SJCRH30 (cell line): ENCODE data around the gene SLC1A3. TPM values are rescaled to one million over a fixed set of nuclear protein-coding genes. Genes with fewer than 3 reads are reported as not detected.
"Not testable (repeated sequence)": the region's sequence is repeated elsewhere in the genome, so short reads cannot be mapped to it uniquely, and the experiment has no call there.

Experiments
- DNase-seq, 2 experiments: peaks; one replicate each; pipeline ENCODE4 v3.0.0-alpha.2; 2015 to 2020
- H3K27ac ChIP-seq: fragments of 250-450 bp; sonication (Bioruptor Pico); 2 replicates; pipeline ENCODE4 v1.5.1; 2020; ENCODE audit warnings: mild to moderate bottlenecking, moderate library complexity
- H3K27me3 ChIP-seq: fragments of 250-450 bp; sonication (Bioruptor Pico); 2 replicates; pipeline ENCODE4 v1.5.1; 2020; ENCODE audit warnings: mild to moderate bottlenecking, moderate library complexity
- H3K36me3 ChIP-seq: fragments of 250-450 bp; sonication (Bioruptor Pico); 2 replicates; pipeline ENCODE4 v1.5.1; 2020; ENCODE audit warnings: mild to moderate bottlenecking, moderate library complexity
- H3K4me1 ChIP-seq: fragments of 250-450 bp; sonication (Bioruptor Pico); 2 replicates; pipeline ENCODE4 v1.5.1; 2020; ENCODE audit warnings: mild to moderate bottlenecking, moderate library complexity
- H3K4me3 ChIP-seq: fragments of 250-450 bp; sonication (Bioruptor Pico); 2 replicates; pipeline ENCODE4 v1.5.1; 2020; ENCODE audit warnings: mild to moderate bottlenecking, moderate library complexity
- H3K9me3 ChIP-seq: fragments of 250-450 bp; sonication (Bioruptor Pico); replicated peaks from 2 replicates; pipeline ENCODE4 v1.5.1; 2020; ENCODE audit warnings: mild to moderate bottlenecking, moderate library complexity
- total RNA-seq: library from RNA; depleted of rRNA; stranded (reverse); fragments of >200 nt; shearing (Covaris generic); gene quantifications from 2 replicates; pipeline ENCODE4 v1.2.3, GENCODE V29; 2014

The SLC1A3 gene
- total RNA-seq, 1 experiment from 2014 or later: 1.4 TPM

DNA sequence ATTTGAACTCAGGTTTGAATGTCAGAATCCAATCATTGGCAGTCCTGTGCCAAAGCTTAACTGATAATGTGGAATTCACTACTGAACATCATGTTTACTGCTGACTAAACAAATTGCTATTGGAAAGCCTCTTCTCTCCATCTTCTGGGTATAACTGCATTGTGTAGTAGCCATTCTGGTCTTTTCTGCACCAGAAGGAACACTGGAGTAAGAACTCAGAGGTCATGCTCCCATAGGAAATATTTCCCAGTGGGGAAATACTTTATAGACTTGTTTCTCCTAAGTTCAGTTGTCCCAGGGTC is 25.9 kb downstream of the SLC1A3 start:
- Histone ChIP-seq H3K27me3 (no peaks in the 10 kb centered on the region), H3K27ac (no peak overlapping the region), H3K4me3 (no peak overlapping the region), H3K36me3 (no peaks in the 10 kb centered on the region), H3K4me1 (no peaks in the 10 kb centered on the region), H3K9me3 (no peaks in the 10 kb centered on the region)
- no peak for DNase-seq

- no peak overlapping the region for H3K27ac ChIP-seq
- H3K9me3 ChIP-seq: no peaks in the 10 kb centered on the region
- H3K27me3 ChIP-seq: no peaks in the 10 kb centered on the region
- H3K36me3 ChIP-seq: no peaks in the 10 kb centered on the region
- H3K4me3 ChIP-seq: no peak overlapping the region
- H3K4me1 ChIP-seq: no peaks in the 10 kb centered on the region
- DNase-seq: no peak
Measured at GRCh38 chr5:36635721-36636390, 29.4 kb downstream of the SLC1A3 start.

DNA sequence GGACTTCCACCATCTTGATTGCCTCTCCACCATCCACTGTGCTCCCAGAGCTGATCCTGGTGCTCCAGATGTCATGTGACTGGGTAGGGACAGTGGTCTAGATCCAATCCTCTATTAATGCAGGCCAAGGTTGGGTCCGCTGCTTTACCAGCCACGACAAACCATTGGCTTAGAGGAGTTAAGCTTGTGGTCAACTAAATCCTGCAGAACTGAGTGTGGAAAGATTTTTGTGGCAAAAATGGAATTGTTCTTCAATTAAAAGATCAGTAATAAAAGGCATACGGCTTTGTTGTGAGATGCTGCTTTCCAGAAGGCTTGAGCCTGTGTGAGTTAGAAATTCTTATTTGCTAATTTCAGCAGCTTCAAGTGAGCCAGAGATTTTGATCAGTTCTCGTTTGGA is 30.7 kb downstream of the SLC1A3 start:
- H3K27me3 ChIP-seq: no peaks in the 10 kb centered on the region
- no peaks in the 10 kb centered on the region for H3K9me3 ChIP-seq
- no peaks in the 10 kb centered on the region for H3K4me1 ChIP-seq
- no peak for DNase-seq
- H3K36me3 ChIP-seq: no peaks in the 10 kb centered on the region
- no peak overlapping the region for H3K27ac ChIP-seq
- H3K4me3 ChIP-seq: no peak overlapping the region

- no peak overlapping the region for H3K4me3 ChIP-seq
- H3K27me3 ChIP-seq: no peaks in the 10 kb centered on the region
- DNase-seq: no peak
- no peak overlapping the region for H3K27ac ChIP-seq
- no peaks in the 10 kb centered on the region for H3K36me3 ChIP-seq
- no peaks in the 10 kb centered on the region for H3K4me1 ChIP-seq
- no peaks in the 10 kb centered on the region for H3K9me3 ChIP-seq
Measured at GRCh38 chr5:36637516-36637915, 31.1 kb downstream of the SLC1A3 start.

- no peak for DNase-seq
Measured at GRCh38 chr5:36638056-36638455, 31.6 kb downstream of the SLC1A3 start.

DNA sequence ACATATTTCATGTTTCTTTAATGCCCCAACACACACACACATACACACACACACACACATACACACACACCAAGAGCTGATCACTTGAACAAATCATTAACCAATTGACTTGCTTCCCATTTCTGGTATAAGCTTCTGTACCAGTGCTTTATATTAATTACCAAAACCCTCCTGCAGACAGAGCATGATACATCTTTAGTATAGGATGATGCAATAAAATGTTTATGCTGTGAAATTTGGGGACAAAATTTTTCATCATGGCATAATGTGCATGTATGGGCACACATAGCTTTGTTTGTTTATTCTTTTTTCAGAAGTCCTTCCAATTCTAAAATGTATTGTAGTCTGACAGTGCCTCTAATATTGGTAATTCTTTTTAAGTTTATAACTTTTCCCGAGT is 34.5 kb downstream of the SLC1A3 start:
- DNase-seq: no peak
- Histone ChIP-seq H3K4me1 (no peaks in the 10 kb centered on the region), H3K27ac (no peak overlapping the region), H3K36me3 (no peaks in the 10 kb centered on the region), H3K9me3 (no peaks in the 10 kb centered on the region), H3K27me3 (no peaks in the 10 kb centered on the region), H3K4me3 (no peak overlapping the region)

More at GRCh38 chr5:36638056-36638455, 31.6 kb downstream of the SLC1A3 start:
- Histone ChIP-seq H3K36me3 (no peaks in the 10 kb centered on the region), H3K4me1 (no peaks in the 10 kb centered on the region), H3K9me3 (no peaks in the 10 kb centered on the region), H3K4me3 (no peak overlapping the region), H3K27me3 (no peaks in the 10 kb centered on the region), H3K27ac (no peak overlapping the region)

DNA sequence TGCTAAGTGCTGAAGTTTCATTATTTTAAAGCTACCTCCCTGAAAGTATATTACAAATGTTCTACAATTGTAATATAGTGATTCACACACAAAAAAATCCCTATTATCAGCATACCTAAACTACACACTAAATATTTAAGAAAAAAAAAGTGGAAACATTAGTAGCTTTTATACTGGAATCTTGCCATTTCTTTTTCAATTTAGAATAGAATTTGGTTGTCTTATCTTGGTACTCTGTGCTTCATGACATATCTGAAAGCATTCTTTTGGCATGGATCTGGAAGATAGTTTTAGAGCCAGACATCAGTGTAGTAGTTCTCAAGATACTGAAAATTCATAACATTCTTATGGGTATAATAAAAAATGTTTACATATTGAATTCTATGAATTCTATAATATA is 35.0 kb downstream of the SLC1A3 start:
- H3K27ac ChIP-seq: no peak overlapping the region
- H3K9me3 ChIP-seq: no peaks in the 10 kb centered on the region

GRCh38 chr5:36642089-36642488 is 35.7 kb downstream of the SLC1A3 start:
- Histone ChIP-seq H3K9me3 (no peaks in the 10 kb centered on the region), H3K4me3 (no peak overlapping the region), H3K27me3 (no peaks in the 10 kb centered on the region), H3K36me3 (no peaks in the 10 kb centered on the region), H3K4me1 (no peaks in the 10 kb centered on the region), H3K27ac (no peak overlapping the region)
- no peak for DNase-seq

More for the DNA sequence above, 35.0 kb downstream of the SLC1A3 start:
- no peaks in the 10 kb centered on the region for H3K36me3 ChIP-seq
- no peaks in the 10 kb centered on the region for H3K27me3 ChIP-seq
- DNase-seq: no peak
- no peak overlapping the region for H3K4me3 ChIP-seq
- no peaks in the 10 kb centered on the region for H3K4me1 ChIP-seq

GRCh38 chr5:36643162-36643561 is 36.8 kb downstream of the SLC1A3 start:
- Histone ChIP-seq H3K4me1 (no peaks in the 10 kb centered on the region), H3K27ac (no peak overlapping the region), H3K9me3 (no peaks in the 10 kb centered on the region), H3K4me3 (no peak overlapping the region), H3K27me3 (no peaks in the 10 kb centered on the region), H3K36me3 (no peaks in the 10 kb centered on the region)
- no peak for DNase-seq

DNA sequence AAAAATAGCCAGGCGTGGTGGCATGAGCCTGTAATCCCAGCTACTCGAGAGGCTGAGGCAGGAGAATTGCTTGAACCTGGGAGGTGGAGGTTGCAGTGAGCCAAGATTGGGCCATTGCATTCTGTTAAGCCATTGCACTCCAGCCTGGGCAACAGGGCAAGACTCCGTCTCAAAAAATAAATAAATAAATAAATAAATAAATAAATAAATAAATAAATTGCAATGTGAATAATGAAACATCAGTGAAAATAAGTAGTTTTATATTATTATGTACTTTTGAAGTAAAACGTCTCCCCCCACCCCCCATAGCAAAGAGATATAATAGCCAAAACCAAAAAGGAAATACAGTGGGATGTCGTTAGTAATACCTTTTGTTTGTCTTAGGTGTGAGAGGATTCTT is 37.4 kb downstream of the SLC1A3 start:
- DNase-seq: not testable (repeated sequence)

GRCh38 chr5:36644727-36645126 is 38.3 kb downstream of the SLC1A3 start:
- Histone ChIP-seq H3K9me3 (no peaks in the 10 kb centered on the region), H3K27me3 (no peaks in the 10 kb centered on the region), H3K36me3 (no peaks in the 10 kb centered on the region), H3K4me3 (no peak overlapping the region), H3K4me1 (no peaks in the 10 kb centered on the region), H3K27ac (no peak overlapping the region)
- DNase-seq: peak in 1 of 2 experiments; percentile 13

More for the DNA sequence above, 37.4 kb downstream of the SLC1A3 start:
- not testable (repeated sequence) for H3K4me3 ChIP-seq, H3K27me3 ChIP-seq, H3K36me3 ChIP-seq, H3K27ac ChIP-seq, H3K9me3 ChIP-seq, H3K4me1 ChIP-seq

DNA sequence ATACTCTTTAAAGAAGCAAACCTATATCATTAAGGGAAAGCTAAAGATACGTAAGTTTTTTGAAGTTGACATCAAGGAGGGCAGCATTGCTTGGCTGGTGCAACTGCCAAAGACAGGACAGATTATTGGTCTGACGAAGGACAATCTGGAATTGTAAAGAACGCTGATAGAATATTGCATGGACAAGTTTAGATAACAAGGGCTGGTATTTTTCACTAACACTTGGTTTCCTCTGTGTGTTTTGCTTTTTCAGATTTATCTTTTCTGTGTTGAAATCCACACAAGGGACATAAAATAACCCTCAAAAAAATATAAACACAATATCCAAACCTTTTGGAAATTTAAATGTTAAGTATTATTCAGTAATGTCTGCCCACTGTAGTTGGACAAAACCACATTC is 39.7 kb downstream of the SLC1A3 start:
- H3K27ac ChIP-seq: no peak overlapping the region
- DNase-seq: no peak
- H3K36me3 ChIP-seq: no peaks in the 10 kb centered on the region
- no peaks in the 10 kb centered on the region for H3K9me3 ChIP-seq
- H3K27me3 ChIP-seq: no peaks in the 10 kb centered on the region
- no peak overlapping the region for H3K4me3 ChIP-seq
- no peaks in the 10 kb centered on the region for H3K4me1 ChIP-seq

- DNase-seq: no peak
- no peaks in the 10 kb centered on the region for H3K36me3 ChIP-seq
- no peak overlapping the region for H3K4me3 ChIP-seq
- no peaks in the 10 kb centered on the region for H3K9me3 ChIP-seq
- no peaks in the 10 kb centered on the region for H3K27me3 ChIP-seq
- no peaks in the 10 kb centered on the region for H3K4me1 ChIP-seq
- H3K27ac ChIP-seq: no peak overlapping the region
Measured at GRCh38 chr5:36646507-36647023, 40.2 kb downstream of the SLC1A3 start.

- H3K4me3 ChIP-seq: no peak overlapping the region
- H3K27ac ChIP-seq: no peak overlapping the region
- no peaks in the 10 kb centered on the region for H3K27me3 ChIP-seq
- no peaks in the 10 kb centered on the region for H3K4me1 ChIP-seq
- no peaks in the 10 kb centered on the region for H3K36me3 ChIP-seq
- no peak for DNase-seq
- H3K9me3 ChIP-seq: no peaks in the 10 kb centered on the region
Measured at GRCh38 chr5:36647046-36647445, 40.6 kb downstream of the SLC1A3 start.

DNA sequence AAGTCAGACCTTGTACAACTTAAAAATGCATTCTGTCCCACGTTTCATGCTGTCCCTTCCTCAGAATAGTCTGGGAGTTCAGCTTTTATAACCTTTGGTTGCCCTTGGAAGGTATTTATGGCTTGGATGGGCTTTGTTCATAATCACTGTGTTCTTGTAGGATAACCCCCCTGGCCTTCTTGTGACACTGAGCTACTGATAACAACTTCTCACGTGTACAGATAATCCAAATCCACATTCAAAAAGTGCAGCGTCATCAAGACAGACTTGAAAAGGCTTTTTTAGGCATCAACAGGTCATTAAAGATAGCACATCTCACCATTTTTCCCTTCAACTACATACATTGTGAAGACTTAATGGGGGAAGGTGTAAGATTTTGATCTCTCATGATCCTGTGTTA is 42.0 kb downstream of the SLC1A3 start:
- Histone ChIP-seq H3K4me1 (no peaks in the 10 kb centered on the region), H3K36me3 (no peaks in the 10 kb centered on the region), H3K9me3 (no peaks in the 10 kb centered on the region), H3K27ac (no peak overlapping the region), H3K4me3 (no peak overlapping the region), H3K27me3 (no peaks in the 10 kb centered on the region)
- DNase-seq: no peak
